ENCODE measurements around the gene FRMD4A. TPM values are rescaled to one million over a fixed set of nuclear protein-coding genes. Genes with fewer than 3 reads are reported as not detected.

Gene FRMD4A
- polyA plus RNA-seq, 5 donors = 48.9 to 60.9 (median 53.0) TPM

DNA sequence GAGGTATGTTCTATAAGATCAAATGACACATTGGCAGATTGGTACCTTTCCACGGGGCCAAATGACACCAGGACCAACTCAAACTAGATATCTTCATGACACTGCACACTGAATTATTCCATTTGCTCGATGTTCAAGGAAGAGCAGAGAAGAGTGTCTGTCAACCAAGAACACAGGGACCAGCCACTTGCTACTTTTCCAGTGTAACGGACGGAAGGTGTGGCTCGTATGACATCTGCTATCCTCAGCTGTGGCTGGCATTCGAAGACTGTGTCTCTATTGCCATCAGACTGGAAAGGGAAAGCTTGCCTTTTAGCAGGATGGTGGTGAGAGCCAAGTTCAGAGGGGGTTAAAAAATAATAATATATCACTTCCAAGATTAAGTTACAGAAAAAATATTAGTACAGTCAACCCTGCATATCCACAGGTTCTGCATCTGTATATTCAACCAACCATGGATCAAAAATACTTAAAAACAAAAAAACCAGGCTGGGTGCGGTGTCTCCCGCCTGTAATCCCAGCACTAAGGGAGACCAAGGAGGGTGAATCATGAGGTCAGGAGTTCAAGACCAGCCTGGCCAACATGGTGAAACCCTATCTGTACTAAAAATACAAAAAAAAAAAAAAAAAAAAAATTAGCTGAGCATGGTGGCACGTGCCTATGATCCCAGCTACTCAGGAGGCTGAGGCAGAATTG lies 506.9 kb downstream of the FRMD4A start:
- DNase-seq = no peak

- no peak for DNase-seq
Measured at GRCh38 chr10:13823096-13823708, 507.5 kb downstream of the FRMD4A start.

DNA sequence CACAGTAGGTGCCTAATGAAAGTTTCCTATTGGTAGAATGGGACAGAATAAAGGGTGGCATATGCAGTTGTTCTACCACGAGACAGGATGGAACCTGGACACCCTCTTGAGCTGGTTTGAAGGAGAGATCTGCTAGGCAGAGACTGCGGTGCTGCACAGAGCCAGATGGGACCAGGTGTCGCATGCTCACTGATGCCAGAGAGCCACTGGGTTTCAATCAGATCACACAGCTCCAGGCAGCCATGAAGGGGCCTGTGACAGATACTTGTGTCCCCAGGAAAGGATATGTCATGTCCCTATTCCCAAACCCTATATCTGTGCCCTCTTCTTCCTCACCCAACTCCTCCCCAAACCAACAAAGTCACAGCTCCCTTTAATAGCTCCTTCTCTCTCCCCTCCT lies 508.2 kb downstream of the FRMD4A start:
- DNase-seq = no peak

GRCh38 chr10:13820964-13821337 lies 509.8 kb downstream of the FRMD4A start:
- DNase-seq = no peak

DNA sequence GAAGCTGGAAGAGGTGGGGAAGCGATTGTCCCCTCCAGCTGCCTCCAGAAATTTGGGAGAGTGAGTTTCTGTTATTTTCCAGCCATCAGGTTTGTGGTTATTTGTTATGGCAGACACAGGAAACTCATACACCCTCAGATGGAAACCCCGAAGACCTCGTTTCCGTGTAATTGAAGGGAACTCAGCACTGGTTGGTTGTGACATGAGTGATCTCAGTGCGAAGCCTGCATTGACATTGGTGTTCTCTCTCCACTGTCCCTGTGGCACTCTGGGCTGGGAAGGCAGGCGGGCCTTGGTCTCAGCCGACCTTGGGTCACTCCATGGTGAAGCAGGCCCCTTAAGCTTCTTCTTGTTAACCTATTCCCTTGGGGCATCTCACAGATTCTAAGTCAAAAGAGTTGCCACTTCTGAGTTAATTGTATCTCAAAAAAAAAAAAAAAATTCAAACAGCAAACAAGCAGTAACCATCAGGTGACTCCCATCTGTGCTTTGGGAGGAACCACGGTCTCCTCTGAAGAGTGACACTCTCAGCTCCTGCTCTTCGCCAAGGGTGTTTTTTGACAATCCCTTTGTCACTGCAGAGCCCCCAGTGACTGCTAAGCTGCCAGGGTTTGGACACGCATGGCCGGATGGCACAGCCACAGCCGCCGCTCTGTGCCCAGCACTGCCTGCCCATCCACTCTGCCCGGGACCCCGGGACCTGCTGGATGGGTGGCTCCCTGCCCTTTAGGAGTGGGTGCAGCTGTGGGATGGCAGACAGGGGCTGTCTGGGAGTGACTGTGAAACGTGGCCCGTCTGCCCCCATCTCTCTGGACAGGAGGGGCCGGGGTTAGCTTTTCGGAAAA lies 510.4 kb downstream of the FRMD4A start:
- no peak for DNase-seq

DNA sequence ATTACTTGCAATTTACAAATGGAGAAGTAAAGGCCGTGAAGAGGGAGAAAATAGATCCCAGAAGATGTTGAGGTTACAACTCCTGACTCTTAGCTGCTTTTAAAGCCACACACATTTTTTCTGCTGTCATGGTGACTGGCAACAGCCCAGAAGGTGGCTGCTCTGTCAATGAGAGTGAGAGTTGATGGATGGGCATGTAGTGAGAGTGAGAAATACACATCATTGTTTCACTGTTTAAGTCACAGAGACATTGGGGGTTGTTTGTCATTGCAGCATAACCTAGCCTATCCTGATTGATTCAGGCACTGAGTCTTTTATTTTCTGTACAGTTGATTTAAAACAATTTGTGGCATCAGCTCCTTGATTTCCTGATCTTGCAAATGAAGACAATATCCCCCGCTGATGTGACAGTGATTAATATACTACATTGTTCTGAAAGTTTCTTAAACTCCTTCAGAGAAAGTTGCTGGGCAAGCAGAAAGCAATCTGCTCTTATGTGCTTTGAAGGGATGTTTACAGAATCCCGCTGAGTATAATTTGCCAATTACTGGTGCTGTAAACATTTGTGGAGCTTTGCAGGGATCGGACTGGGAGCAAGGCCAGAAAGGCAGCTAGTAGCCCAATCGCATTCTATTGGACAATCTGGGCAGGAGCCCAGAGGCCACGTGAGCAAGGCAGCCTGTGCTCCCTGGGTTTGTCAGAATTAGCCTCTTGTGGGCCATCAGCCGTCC lies 514.4 kb downstream of the FRMD4A start:
- DNase-seq = peak; percentile 94 to 95

- DNase-seq = no peak
Measured at GRCh38 chr10:13815756-13816155, 515.0 kb downstream of the FRMD4A start.

DNA sequence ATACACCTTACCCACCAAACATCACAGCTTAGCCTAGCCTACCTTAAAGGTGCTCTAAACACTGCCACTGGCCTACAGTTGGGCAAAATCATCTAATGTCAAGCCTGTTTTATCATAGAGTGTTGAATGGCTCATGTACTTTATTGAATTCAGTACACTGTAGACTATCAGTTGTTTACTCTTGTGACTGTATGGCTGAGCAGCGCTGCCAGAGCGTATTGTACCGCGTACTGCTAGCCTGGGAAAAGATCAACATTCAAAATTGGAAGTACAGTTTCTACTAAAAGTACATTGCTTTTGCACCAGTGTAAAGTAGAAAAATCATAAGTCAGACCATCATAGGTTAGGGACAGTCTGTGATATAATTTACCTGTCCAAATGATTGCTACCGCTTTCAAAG lies 517.2 kb downstream of the FRMD4A start:
- DNase-seq = no peak

GRCh38 chr10:13812804-13813203 lies 517.9 kb downstream of the FRMD4A start:
- DNase-seq = no peak

DNA sequence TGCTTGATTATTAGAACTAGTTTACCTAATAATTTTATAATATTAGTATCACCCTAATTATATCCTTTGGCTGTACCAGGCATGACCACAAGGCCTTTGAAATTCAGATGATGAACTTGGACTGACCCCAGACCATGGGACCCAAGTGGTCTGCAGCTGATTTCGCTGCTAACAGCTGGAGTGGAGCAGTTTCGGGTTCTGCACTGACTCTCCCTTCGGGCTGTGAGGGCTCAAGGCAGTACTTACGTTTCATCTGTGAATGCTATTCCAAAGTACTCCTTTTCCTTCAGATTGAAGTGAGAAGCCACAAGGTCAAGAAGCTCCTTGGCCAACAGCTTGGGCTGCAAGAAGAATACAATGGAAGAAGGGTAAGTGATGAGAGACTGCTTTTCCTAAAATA lies 520.2 kb downstream of the FRMD4A start:
- DNase-seq = no peak

DNA sequence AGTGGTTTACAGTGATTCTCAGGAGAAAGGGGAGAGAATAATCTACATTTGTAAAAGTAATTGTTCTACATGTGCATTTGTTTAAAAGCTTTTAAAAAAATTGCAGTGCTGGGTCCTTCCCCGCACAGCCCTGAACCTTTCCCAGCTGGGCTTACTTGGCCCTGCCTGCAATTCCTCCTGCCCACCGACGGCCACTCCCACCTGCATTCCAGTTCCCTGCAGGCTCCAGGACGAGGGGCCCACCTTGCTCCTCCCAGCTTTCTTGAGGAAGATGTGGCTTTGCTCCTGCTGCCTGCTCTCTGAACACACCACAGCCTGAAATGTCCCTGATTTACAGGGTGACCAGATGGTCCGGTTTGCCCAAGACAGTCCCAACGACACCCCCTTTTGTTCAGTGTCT lies 521.3 kb downstream of the FRMD4A start:
- DNase-seq = no peak

- no peak for DNase-seq
Measured at GRCh38 chr10:13808556-13809391, 522.0 kb downstream of the FRMD4A start.

DNA sequence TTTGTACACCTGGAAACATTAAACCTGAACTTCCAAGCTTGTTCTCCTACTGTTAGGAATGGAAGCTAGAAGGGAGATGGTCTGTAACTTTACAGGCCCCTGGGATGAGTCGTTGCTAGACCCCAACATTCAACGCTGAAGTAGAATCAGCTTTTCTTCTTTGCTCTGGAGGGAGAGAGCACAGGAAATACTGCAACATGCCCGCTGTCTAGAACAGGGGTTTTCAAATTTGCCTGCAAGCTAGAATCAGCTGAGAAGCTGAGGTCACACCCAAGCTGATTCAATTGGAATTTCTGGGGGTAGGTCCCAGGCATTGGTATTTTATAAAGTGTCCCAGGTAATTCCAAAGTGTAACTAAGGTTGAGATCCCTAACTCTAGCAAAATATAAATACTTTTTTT lies 524.3 kb downstream of the FRMD4A start:
- no peak for DNase-seq

- no peak for DNase-seq
Measured at GRCh38 chr10:13803566-13804554, 526.9 kb downstream of the FRMD4A start.

DNA sequence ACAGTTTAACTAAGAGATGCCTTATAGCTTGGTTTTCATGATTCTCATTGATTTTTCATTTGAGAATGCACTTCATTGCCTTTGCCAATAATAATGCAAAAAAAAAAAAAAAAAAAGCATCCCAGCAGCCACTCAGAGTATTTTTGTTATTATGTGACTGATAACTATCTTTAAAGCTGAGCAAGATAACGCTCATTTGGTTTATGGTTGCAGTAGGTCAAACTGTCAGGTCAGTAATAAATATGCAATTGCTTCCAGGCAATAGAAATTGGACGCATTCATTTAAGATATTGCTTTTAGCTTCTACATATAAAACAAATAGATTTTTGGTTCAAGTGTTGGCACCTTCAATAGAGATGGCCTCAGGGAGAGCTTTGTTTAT lies 528.8 kb downstream of the FRMD4A start:
- no peak for DNase-seq

DNA sequence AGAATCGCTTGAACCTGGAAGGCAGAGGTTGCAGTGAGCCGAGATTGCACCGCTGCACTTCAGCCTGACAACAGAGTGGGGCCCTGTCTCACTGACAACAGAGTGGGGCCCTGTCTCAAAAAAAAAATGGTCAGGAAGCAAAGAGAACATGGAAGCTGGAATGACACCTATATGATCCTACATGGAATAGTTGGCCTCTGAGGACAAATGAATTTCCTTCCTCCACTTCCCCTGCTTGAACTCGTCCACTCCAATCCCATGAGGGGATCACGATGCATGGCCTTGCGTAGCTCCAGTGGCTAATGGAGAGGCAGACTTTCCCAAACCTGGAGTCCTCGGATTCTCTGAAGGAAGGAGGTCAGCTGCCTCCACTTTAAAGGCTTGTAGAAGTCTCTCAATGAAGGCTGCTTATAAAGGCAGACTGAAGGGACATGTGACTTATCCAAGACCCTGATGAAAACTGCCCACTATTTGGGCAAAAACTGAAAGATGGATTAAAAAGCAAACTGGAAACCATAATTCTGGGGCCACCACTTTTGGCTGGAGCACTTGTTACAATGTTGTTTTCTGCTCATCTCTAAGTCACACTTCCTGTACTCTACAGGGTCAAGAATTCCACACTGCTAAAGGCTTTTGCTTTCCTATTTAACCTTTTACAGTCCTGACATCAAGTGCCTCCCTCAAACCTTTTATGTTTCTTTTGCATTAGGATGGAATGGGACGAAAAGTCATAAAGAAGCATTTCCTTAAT lies 529.4 kb downstream of the FRMD4A start:
- DNase-seq = no peak

GRCh38 chr10:13797164-13797563 lies 533.6 kb downstream of the FRMD4A start:
- DNase-seq = no peak

DNA sequence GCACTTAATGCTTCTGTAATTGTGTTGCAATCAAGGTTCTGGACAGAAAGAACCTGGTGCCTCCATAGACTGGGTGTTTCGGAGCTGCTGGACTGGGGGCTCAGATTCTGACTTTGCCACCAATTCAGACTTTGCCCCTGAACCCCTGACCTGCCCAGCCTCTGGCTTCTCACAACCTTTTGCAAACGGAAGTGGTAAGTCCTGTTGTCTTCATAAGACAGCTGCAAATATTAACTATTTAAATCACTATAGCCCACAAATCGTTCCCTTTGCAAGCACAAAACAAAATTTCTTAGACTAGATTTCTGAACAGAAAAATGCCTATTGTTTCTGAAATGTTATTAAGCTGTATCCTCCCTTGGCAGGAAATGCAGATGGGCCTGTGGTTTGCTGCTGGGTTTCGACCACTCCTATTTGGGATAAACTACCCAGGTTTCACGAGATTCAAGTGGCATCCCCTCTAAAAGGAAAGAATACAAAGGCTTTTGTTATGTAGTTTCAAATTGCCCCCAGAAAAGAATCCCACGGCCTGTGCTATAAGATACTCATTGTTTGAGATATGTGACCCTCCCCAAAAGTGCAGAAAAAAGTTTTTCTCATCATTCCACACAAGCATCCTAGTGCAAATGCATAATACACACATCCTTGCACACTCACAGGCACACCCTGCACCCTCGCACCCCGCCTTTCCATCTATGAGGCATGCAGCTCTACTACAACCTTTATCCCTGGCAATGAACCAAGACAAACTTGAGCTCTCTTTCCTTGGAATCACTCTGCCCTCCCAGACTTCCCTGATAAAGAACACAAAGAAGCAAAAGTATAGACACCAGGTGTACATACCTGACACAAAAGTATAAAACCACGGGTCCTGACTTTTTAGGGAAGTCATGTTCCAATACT lies 534.8 kb downstream of the FRMD4A start:
- no peak for DNase-seq
